Stimulated activated CD4-positive, alpha-beta T cell treated with anti-CD3 and anti-CD28 coated beads, Interleukin-4, amount 100 ng/mL, for 24 hours (primary cell): ENCODE data around the gene ITPR2.
"Not testable (repeated sequence)": the region's sequence is repeated elsewhere in the genome, so short reads cannot be mapped to it uniquely, and the experiment has no call there.

ENCODE experiments used
- DNase-seq: peaks from one replicate; pipeline ENCODE4 v3.0.0-alpha.2; 2020

ITPR2 gene

DNA sequence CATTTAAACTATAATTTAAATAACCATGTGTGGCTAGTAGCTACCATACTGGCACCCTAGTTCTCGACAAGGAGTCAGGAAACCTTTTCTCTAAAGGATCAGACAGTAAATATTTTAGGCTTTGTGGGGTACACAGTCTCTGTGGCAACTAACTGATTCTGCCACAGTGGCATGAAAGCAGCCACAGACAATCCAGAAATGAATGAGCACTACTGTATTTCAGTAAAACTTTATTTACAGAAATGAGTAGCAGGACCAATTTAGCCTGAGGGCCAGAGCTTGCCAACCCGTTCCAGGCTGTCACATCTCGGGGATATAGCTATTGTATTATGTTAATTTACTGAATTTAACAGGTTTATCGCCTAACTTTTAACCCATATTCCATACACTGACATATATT is 278.7 kb downstream of the ITPR2 start:
- no peak for DNase-seq

DNA sequence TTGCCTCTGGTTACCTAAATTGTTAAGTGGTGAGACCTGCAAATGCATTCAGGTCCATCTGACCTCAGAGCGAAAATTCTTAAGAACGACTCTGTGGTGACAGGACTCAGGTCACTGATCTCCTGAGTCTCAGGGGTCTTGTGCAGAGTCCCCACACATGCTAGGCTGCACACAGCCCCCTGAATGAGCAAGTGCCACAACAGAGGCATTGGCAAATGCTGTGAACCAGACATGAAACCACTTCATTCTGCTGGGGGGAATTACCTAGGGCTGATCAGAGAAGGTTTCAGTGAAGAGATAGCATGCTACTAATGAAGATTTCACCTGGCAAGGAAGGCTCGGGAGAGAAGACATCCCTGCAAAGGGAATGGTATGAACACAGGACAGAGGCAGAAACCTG is 281.6 kb downstream of the ITPR2 start:
- DNase-seq: no peak

DNA sequence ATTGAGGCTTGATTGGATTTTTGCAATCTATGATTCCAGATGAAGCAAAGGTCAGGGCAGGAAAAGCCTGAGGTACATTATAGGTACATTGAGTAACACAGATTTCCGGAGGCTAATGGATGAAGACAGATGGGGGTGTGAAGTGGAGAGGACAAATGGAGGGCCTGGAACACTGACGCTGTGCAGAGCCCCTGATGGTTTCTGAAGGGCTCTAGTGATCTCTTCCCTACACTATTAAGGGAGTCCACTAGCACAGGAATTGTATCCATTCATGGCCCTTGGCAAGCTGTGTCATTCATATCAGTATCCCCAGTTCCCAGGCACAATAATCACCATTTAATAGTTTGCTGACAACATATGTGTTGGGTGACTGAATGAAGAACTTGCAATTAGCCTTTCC is 284.8 kb downstream of the ITPR2 start:
- no peak for DNase-seq

DNA sequence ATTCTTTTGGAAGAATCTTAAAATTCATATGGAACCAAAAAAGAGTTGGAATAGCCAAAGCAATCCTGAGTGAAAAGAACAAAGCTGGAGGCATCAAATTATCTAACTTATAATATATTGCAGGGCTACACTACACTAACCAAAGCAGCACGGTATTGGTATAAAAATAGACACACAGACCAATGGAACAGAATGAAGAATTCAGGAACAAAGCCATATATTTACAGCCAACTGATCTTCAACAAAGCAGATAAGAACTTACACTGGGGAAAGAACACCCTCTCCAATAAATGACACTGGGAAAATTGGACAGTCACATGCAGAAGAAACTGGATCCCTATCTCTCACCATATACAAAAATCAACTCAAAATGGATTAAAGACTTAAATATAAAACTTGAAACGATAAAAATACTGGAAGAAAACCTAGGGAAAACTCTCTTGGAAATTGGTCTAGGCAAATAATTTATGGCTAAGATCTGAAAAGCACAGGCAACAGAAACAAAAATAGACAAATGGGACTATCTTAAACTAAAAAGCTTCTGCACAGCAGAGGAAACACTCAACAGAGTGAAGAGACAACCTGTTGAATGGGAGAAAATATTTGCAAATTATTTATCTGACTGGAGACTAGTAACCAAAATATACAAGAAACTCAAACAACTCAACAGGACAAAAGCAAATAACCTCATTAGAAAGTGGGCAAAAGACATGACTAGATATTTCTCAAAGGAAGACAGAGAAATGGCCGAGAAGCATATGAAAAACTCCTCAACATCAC is 286.3 kb downstream of the ITPR2 start:
- no peak for DNase-seq

DNA sequence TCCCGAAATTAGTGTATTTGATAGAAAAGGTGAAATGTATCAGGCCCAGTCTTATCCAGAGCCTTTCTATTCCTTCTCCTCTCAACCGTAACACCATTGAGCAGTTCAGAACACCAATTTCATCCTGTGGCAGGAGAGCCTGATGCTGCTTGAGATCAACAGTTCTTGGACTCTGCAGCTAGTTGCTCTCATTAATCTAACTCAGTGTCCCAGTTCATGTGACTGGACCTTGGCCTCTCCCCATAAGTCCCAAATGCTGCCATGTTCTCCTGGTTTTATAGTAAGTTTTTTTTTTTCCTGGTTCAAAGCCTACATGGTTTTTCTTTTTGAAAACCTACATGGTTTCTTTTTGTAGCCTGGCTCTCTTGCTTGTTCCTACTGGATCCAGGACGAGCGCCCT is 293.9 kb downstream of the ITPR2 start:
- DNase-seq: no peak

DNA sequence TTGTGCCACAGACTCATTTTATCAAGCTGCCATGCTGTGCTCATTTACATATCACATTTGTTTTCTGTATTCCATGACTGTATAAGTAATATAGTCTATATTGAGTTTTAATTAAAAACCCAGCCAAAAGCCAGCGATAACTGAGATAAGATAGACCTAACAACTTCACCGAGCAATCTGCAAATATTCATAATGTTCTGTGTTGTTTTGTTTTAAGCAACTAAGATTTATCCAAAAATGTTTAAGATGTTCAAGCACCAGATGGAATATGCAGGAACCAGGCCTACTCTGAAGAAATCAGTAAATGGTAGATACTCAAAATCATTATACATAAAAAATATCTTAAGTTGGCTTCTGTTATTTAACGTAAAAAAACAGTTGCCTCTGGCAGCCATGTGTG is 295.3 kb downstream of the ITPR2 start:
- DNase-seq: no peak

DNA sequence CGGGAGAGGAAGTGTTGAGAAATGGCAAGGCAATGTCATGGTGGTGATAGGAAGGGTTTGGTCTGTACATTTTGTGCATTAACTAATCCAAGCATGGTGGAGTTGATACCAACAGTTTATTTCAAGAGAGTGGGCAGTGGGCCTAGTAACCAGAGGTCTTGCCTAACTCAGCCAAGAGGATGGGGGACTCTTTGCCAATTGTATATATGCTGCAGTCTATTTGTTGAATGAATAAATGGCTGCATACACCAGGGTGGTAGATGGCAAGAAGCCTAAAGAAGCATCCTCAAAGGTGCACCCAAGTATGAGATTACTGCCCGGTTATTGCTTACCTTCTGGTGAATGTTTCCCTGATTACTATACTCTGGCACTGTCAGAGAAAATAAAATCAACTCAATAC is 295.9 kb downstream of the ITPR2 start:
- DNase-seq: no peak

DNA sequence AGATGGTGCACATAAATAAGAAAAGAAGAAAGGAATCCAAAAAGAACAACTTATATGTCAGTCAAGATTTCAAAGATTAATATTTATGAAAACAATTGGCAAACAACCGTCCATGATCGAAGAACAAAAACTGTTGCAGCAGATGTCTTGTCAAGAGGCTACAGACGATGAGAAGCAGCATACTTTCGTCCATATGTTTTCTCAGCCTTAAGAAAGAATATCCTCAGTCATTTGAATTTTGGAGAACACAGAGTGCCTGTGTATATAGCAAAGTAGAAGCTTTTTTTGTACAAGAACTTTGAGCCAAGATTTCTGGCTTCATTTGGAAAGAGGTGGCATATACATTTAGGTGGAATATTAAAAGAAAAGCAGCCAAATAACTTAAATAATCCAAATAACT is 297.2 kb downstream of the ITPR2 start:
- DNase-seq: no peak

DNA sequence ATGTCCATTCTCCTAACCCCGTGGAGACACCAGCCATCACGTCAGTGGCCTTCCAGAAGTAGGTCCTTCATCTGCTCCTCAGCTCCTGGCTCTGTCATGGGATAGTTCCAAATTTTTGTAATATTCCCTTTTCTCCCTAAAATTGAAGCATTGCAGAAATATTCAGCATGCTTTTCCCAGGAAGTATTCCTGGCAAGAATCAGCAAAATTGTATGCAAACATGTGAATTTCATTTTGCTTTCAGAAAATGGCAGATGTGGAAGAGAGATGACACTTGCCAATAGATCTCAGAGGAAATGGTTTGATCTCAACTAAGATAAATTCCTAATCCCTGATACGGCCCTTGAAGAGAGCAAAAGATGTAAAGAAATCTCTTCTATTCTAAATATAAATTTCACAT is 298.9 kb downstream of the ITPR2 start:
- DNase-seq: no peak

DNA sequence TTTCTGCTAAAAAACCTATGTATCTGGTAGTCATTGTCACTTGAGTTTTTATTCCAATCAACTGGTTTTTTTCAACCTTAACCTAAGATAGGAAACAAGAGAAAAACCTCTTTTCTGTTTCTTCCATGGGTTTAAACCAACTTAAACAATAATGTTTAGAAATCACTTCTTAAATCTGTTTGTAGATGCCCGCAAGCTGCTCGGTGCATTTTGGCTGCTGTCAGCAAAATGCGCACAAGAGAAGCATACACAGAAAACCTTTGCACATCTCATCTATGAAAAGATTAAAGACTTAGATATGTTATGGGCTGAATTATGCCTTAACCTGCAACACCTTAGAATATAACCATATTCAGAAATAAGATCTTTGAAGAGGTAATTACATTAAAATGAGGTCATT is 299.8 kb downstream of the ITPR2 start:
- no peak for DNase-seq

DNA sequence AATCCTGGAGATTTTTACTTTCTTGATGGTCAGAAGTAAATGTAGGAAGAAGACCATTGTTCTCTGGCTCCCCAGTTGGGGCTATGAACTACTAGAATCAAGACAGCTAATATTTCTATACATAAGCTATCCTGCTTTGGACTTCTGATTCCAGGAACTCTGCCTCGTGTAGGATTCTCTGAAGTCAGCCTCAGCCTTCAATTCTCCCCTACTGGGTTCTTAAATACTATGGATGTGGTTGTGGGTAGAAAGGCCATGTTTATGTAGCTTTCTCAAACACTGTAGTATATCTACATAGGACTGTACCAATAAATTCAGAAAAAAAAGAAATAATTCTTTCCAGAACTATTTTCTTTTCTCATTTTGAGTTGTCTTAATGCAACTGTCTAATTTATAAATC is 302.5 kb downstream of the ITPR2 start:
- no peak for DNase-seq

DNA sequence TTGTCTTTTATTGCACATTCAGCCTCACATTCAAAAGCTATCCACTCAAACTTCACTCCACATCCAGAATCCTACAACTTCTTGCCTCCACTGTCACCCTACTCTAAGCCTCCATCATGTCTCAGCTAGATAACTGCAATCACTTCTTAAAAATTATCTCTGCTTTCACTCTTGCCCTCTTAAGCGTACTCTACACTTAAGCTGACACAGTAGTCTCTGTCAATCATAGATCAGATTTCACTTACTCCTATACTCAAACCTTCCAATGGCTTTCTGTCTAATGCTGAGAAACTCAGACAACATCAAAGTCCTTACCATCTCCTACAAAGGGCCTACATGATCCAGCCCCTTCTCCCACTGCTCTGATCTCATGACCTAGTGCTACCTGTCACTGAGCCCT is 304.1 kb downstream of the ITPR2 start:
- DNase-seq: no peak

DNA sequence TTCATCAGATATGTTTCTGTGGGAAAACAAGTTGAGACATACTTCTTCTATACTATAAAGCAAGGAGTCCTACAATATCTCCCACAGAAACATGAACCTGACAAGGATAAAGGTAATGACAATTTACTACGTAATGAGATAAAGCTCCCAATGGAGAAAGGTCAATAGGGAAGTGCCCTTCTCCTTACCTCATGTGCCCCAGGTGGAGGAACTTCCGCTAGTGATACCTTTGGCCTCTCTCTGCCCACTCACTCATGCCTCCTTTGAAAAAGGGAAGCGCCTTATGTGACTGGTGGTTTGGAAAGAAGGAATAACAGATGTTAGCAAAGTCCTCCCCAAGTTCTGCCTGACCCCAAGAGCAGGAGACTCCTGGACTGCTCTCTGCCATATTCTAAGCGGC is 305.3 kb downstream of the ITPR2 start:
- no peak for DNase-seq

DNA sequence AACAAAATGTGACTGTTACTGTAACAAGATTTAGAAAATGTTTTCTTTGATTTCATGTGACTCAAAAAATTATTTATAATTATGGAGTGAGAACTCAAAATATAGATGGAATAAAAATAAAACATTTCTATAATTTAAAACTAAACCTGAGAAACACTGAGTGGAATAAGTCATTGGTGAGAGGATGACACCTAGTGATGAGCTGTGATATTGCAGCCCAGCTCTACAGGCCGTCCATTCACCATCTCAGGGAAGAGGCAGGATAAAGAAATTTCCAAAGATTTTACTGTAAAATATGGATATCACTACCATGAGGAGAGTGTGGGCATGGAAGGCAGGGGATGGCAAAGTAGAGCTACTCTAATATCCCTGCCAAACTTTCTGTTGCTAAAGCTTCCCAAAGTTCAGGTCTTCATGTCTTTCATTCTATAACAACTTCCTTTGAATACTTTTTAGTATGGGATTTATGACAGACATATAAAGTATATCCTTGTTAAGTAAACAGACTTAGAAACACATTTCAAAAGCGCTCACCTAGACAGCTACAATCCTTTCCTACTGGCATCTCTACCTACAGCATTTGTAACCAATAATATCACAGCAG is 308.0 kb downstream of the ITPR2 start:
- DNase-seq: no peak

DNA sequence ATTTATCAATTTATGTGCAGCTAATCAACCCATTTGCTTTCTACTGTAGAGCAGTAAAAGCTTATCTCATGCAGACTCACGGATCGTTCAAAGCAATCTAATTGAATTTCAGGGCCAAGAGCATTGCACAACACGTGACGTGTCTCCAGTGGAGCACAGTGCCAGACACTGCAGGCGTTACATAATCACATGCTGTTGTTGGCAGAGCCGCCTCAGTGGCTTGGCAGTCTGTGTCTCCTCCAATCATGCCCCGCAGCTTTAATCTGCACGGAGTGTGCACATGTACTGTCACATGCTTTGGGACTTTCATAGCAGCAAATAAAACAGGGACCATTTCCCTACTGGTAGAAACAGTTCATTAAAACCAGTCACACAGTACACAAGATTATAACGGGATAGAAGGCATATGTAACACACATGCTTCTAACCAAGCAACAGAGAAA is 309.3 kb downstream of the ITPR2 start:
- no peak for DNase-seq

DNA sequence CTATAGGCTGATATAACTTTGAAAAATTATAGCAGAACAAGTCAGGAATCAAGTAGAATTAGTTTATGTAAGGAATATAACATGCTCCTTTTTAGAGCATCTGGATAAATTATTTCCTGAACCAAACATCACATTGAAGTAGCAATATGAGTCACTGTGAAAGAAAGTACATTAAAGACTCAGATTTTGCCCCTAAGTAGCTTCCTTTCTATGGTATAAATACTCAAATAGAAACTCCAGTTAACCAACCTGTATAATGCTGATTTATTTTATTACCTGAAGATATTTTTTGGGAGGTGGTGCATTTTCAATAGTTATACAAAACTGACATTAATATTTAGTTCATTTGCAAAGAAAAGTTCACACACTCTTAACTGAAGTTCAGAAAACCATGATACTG is 312.1 kb downstream of the ITPR2 start:
- DNase-seq: no peak

DNA sequence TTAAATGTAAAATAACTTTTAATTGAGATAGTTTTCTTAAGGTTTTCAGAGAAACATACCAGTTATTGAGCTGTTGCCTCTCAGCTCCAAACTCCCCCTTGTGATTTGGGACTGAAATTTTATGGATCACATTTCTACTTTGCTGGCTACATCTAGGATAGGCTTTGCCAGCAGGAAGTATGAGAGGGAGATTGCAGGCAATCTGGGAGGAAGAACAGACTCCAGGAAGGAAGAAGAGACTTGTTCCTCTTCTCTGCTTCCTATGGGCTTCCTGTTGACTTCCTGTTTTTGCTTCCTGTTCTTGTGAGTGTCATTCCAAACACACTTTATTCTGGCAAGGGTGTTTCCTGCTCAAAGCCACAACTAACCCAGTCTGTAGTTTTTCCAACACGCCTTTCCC is 312.9 kb downstream of the ITPR2 start:
- no peak for DNase-seq

DNA sequence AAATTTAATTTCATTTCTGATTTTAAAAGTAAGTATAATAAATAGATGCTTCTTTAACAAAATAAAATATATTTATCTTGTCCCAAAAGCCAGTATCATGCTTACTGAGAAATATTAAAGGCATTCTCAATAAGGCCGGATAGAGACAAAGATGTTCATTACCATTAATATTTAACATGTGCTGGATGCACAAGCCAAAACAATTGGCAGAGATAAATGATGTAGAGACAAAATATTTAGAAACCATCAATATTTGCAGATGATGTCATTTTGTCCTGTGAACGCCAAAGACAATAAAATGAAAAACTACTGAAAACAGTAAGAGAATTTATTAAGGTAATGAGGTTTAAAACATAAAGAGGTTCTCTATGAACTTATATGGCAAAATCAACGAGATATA is 313.5 kb downstream of the ITPR2 start:
- no peak for DNase-seq

DNA sequence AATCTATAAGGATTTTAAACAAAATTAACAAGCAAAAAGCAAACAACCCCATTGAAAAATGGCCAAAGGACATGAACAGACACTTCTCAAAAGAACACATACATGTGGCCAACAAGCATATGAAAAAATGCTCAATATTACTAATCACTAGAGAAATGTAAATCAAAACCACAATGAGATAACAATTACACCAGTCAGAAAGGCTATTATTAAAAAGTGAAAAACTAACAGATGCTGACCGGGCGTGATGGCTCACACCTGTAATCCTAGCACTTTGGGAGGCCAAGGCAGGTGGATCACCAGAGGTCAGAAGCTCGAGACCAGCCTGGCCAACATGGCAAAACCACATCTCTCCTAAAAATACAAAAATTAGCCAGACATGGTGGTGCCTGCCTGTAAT is 315.7 kb downstream of the ITPR2 start:
- not testable (repeated sequence) for DNase-seq

DNA sequence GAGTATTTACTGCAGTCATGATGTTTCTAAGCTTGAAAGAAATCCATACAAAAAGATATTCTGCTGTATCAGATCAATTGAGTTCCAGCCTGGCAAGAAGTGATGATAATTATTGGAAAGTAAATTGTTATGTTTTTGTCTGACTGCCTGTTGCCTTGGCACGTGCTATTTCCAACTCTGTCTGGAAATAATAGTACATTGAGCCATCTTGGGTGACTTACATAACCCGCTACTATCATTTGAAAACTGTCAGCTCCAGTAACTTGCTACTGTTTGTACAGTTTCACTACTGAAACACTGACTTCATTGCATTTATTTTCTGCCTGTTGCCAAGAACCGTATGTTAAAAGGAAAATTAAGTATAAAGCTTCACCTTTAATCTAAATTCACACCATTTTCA is 318.6 kb downstream of the ITPR2 start:
- no peak for DNase-seq

DNA sequence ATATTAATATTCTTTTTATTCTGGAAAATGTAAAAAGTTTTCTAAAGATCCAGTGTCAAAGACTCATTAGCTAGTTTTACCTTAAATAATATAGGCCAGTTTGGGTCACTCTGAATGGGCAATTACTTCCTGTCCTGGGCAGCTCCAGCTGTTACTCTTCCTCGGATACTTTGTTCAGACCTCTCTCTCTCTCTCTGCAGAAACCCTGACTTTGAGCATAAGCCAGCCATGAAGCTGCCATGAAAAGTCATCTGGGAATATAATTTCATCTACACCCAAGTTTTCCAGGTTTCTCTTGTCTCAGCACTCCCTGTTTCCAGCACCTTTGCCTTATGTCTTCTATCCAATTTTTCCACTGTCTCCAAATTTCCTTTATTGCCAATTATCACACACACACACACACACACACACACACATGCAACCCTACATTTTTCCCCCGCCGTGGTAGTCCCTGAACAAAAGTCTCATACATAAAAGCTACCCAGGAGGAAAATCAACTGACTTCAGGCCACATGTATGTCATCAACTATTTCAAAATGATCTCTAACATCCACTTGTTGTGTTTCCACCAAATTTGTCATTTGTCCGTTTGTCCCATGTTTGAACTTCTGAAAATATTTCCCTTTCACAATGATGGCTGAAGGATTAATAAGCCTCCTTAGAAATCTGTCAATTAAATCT is 319.5 kb downstream of the ITPR2 start:
- DNase-seq: no peak

DNA sequence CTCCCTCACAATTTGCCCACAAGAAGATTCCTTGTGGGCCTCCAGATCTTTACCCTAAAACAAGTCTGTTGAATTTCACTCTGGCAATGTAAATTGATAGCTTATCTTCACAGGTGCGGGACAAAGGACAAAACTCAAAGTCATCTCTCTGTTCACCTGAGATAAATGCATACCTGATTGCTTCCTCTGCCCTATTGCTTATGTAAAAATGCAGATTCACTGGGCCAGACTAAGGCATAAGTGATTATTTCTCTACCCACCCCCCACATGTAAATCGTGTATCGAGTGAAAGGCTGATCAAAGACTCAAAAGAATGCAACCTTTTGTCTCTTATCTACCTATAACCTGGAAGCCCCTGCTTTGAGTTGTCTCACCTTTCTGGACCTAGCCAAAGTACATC is 320.8 kb downstream of the ITPR2 start:
- no peak for DNase-seq

DNA sequence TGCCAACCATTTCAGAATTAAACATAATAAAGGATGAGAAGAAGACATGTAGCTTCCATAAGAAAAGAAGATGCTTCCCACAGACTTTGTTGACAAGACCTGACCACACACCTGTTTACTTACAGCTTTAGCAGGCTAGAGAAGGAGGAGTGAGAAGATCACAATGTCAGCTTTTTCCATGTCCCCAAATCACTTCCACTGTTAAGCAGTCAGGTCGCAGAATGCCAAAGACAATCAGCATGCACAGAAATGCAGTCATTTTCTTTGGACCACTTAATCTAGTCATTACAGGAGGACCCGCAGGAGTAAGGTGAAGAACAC is 322.7 kb downstream of the ITPR2 start:
- DNase-seq: no peak

DNA sequence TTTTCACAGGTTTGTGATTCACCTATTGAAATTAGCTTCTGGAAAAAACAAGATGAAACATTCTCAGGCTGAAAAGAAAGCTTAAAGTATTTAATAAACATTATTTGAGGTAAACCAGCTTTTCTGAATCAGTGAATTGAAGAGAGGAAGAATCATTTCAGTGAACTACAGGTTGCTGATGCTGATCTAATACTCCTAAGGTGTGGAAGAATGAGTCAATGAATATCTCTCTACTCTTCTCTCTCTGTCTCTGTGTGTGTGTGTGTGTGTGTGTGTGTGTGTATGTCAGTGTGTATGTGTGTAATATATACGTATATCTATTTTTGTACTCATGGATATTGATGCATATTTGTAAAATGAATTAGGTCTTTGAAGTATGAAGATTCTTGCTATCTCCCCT is 325.4 kb downstream of the ITPR2 start:
- no peak for DNase-seq
